SK-N-SH (cell line): ENCODE data around the gene SMU1. TPM values are rescaled to one million over a fixed set of nuclear protein-coding genes. Genes with fewer than 3 reads are reported as not detected.

ENCODE experiments used
- CTCF ChIA-PET: fragments of 300-600, 350-600 bp; formaldehyde crosslinking; extraction: SDS; loops from one replicate; lab custom pipeline; 2021; lab: Yijun Ruan, JAX
- POLR2A ChIA-PET: fragments of 350-600 bp; sonication (Branson Sonifier 250); formaldehyde crosslinking; extraction: SDS; loops from one replicate; lab custom pipeline; 2020; ENCODE audit warnings: antibody characterized with exemption, inconsistent platforms; lab: Yijun Ruan, JAX
- DNase-seq: peaks from one replicate; pipeline ENCODE4 v3.0.0; 2012
- H2AFZ ChIP-seq: fragments of 200-600 bp; sonication (generic); 2 replicates; pipeline ENCODE4 v1.8.1; 2016; ENCODE audit warnings: antibody characterized with exemption, mild to moderate bottlenecking, low read depth
- H3F3A ChIP-seq: fragments of 200-600 bp; sonication (generic); replicated peaks from 2 replicates; pipeline ENCODE3; 2016; ENCODE audit warnings: antibody characterized with exemption, mild to moderate bottlenecking; ENCODE audit not compliant: insufficient read depth
- H3K27ac ChIP-seq, 2 experiments: fragments of 200-500 bp in 1 of 2; fragments of 200-600 bp in 1 of 2; sonication (Bioruptor generic) in 1 of 2; sonication (generic), shearing (Covaris generic) in 1 of 2; 2 replicates each; pipeline versions ENCODE4 v1.5.1 to v1.6.1; 2014 to 2016; ENCODE audit warnings: low read depth in 2 of 2, inconsistent platforms in 1 of 2, low read length in 1 of 2, mild to moderate bottlenecking in 1 of 2, mixed read lengths in 1 of 2
- H3K27me3 ChIP-seq: fragments of 200-600 bp; sonication (generic), shearing (Covaris generic); 2 replicates; pipeline ENCODE4 v1.6.1; 2016; ENCODE audit warnings: mixed run types; ENCODE audit not compliant: insufficient read depth
- H3K36me3 ChIP-seq, 2 experiments: fragments of 200-500 bp in 1 of 2; fragments of 200-600 bp in 1 of 2; sonication (Bioruptor generic) in 1 of 2; sonication (generic) in 1 of 2; replicated peaks in 1 of 2; 2 replicates each; pipeline versions ENCODE3 to v1.5.1; 2014 to 2016; ENCODE audit warnings: low read length in 1 of 2, mild to moderate bottlenecking in 1 of 2; ENCODE audit not compliant: insufficient read depth in 2 of 2, control insufficient read depth in 1 of 2
- H3K4me1 ChIP-seq, 2 experiments: fragments of 200-500 bp in 1 of 2; fragments of 200-600 bp in 1 of 2; sonication (Bioruptor generic) in 1 of 2; sonication (generic), shearing (Covaris generic) in 1 of 2; 2 replicates each; pipeline versions ENCODE4 v1.5.1 to v1.6.1; 2014 to 2016; ENCODE audit warnings: low read depth in 1 of 2, low read length in 1 of 2, mixed run types in 1 of 2; ENCODE audit not compliant: insufficient read depth in 2 of 2, control insufficient read depth in 1 of 2
- H3K4me2 ChIP-seq: fragments of 200-600 bp; sonication (generic), shearing (Covaris generic); 2 replicates; pipeline ENCODE4 v1.6.1; 2017; ENCODE audit warnings: mixed run types
- H3K4me3 ChIP-seq, 2 experiments: fragments of 200-500 bp in 1 of 2; fragments of 200-600 bp in 1 of 2; sonication (Bioruptor generic) in 1 of 2; sonication (generic), shearing (Covaris generic) in 1 of 2; 2 replicates each; pipeline versions ENCODE4 v1.5.1 to v1.8.1; 2014 to 2016; ENCODE audit warnings: low read depth in 2 of 2, inconsistent platforms in 1 of 2, low read length in 1 of 2, mild to moderate bottlenecking in 1 of 2, mixed read lengths in 1 of 2, moderate library complexity in 1 of 2
- H3K79me2 ChIP-seq: fragments of 200-600 bp; sonication (generic); 2 replicates; pipeline ENCODE4 v1.8.1; 2017; ENCODE audit warnings: mild to moderate bottlenecking; ENCODE audit not compliant: insufficient read depth
- H3K9ac ChIP-seq: fragments of 200-600 bp; sonication (generic); 2 replicates; pipeline ENCODE4 v1.6.1; 2017; ENCODE audit warnings: mixed run types
- H3K9me2 ChIP-seq: fragments of 200-600 bp; sonication (generic); 2 replicates; pipeline ENCODE4 v1.6.1; 2017; ENCODE audit warnings: mixed run types
- H3K9me3 ChIP-seq: fragments of 200-600 bp; sonication (generic); 2 replicates; pipeline ENCODE4 v1.6.1; 2017; ENCODE audit warnings: mixed run types, mild to moderate bottlenecking, moderate library complexity
- H4K20me1 ChIP-seq: fragments of 200-600 bp; sonication (generic); 2 replicates; pipeline ENCODE4 v1.6.1; 2017; ENCODE audit warnings: mild to moderate bottlenecking, mixed run types; ENCODE audit not compliant: insufficient read depth
- ELF1 ChIP-seq: IDR thresholded peaks from 2 replicates; pipeline ENCODE4 v1.4.0; 2012
- FOSL2 ChIP-seq: IDR thresholded peaks from 2 replicates; pipeline ENCODE4 v1.4.0; 2012; ENCODE audit warnings: low read depth, mild to moderate bottlenecking, moderate library complexity, borderline replicate concordance
- GABPA ChIP-seq: IDR thresholded peaks from 2 replicates; pipeline ENCODE4 v1.4.0; 2012; ENCODE audit warnings: low read depth, mild to moderate bottlenecking
- JUND ChIP-seq: IDR thresholded peaks from 2 replicates; pipeline ENCODE4 v1.4.0; 2012
- MEF2A ChIP-seq: IDR thresholded peaks from 2 replicates; pipeline ENCODE4 v1.4.0; 2012; ENCODE audit warnings: low read depth, borderline replicate concordance
- NFIC ChIP-seq: IDR thresholded peaks from 2 replicates; pipeline ENCODE4 v1.4.0; 2012; ENCODE audit warnings: borderline replicate concordance
- PBX3 ChIP-seq: IDR thresholded peaks from 2 replicates; pipeline ENCODE4; 2012
- POLR2AphosphoS5 ChIP-seq: IDR thresholded peaks from 2 replicates; pipeline ENCODE4 v1.6.1; 2012; ENCODE audit warnings: low read depth, low read length
- RAD21 ChIP-seq: IDR thresholded peaks from 2 replicates; pipeline ENCODE4 v1.6.1; 2012; ENCODE audit warnings: mild to moderate bottlenecking, low read length
- RCOR1 ChIP-seq: fragments of 150-350 bp; IDR thresholded peaks from 2 replicates; pipeline ENCODE4 v1.6.1; 2017; ENCODE audit warnings: antibody characterized with exemption, low read length
- RXRA ChIP-seq: IDR thresholded peaks from 2 replicates; pipeline ENCODE4 v1.4.0; 2012; ENCODE audit warnings: low read depth, mild to moderate bottlenecking, borderline replicate concordance
- SIN3A ChIP-seq: IDR thresholded peaks from 2 replicates; pipeline ENCODE4 v1.6.1; 2012; ENCODE audit warnings: low read depth, mild to moderate bottlenecking, low read length, moderate library complexity, borderline replicate concordance
- SMC3 ChIP-seq: IDR thresholded peaks from 2 replicates; pipeline ENCODE4 v1.6.1; 2012; ENCODE audit warnings: low read depth, low read length, improper control_type of control experiment
- WGBS: methylation state at CpG from one replicate; pipeline ENCODE4 v1.1.6; 2017; ENCODE audit warnings: low lambda C conversion rate; 5-methylcytosine and 5-hydroxymethylcytosine counted together
- polyA plus RNA-seq, 3 experiments: library from polyadenylated mRNA; depleted of rRNA; stranded (reverse); fragments of >200 nt; gene quantifications; 2 replicates each; pipeline ENCODE4 v1.2.3, GENCODE V29; 2012
- TF ChIP-seq, protein P1 (sequence below): IDR thresholded peaks from 2 replicates; pipeline ENCODE4 v1.4.0; 2012; ENCODE audit warnings: low read depth, borderline replicate concordance
- TF ChIP-seq, protein P2 (sequence below): IDR thresholded peaks from 2 replicates; pipeline ENCODE4 v1.4.0; 2012; ENCODE audit warnings: low read depth

SMU1 gene
- polyA plus RNA-seq, 1 of the 3 experiments (the other 2 are of a cell fraction) = 9.8 TPM

GRCh38 chr9:33032292-33032691, 44.2 kb downstream of the SMU1 start:
- Histone ChIP-seq H3K9me3 (no peaks in the 10 kb centered on the region), H3F3A (peaks cover 20% of the 10 kb centered on the region), H2AFZ (no peak overlapping the region), H3K9me2 (no peaks in the 10 kb centered on the region), H3K4me2 (no peak overlapping the region), H3K36me3 (peaks cover 84 to 93% of the 10 kb centered on the region in 2 experiments), H3K4me3 (no peak overlapping the region), H3K27me3 (no peaks in the 10 kb centered on the region), H3K79me2 (peaks cover 91% of the 10 kb centered on the region), H3K27ac (no peak overlapping the region), H3K4me1 (peaks cover 8 to 18% of the 10 kb centered on the region in 2 experiments; a peak in 3 of 4 replicates), H3K9ac (no peak overlapping the region), H4K20me1 (peaks cover 61% of the 10 kb centered on the region)
- WGBS = 24% methylated on average over 1 of the region's 1 CpG
- no peak for TF ChIP-seq JUND
- no peak for TF ChIP-seq SMC3
- TF ChIP-seq NFIC = no peak
- no peak for TF ChIP-seq MEF2A
- TF ChIP-seq FOSL2 = no peak
- TF ChIP-seq ELF1 = no peak
- TF ChIP-seq SIN3A = no peak
- no peak for TF ChIP-seq RXRA
- no peak for TF ChIP-seq GABPA
- POLR2A ChIA-PET = no interaction called here
- CTCF ChIA-PET = no interaction called here
- DNase-seq = no peak

DNA sequence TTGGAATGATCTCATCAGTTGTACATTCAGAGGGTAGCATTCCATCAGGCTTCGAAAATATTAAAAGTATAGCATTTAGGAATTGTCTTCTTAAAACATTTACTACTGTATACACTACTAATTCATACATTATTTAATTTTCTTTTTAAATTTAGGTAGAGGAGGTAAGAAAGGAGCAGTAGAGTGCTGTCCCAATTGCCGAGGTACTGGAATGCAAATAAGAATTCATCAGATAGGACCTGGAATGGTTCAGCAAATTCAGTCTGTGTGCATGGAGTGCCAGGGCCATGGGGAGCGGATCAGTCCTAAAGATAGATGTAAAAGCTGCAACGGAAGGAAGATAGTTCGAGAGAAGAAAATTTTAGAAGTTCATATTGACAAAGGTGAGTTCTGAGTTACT, 46.2 kb downstream of the SMU1 start:
- Histone ChIP-seq H3K79me2 (peaks cover 98% of the 10 kb centered on the region), H3K9ac (no peak overlapping the region), H3K4me3 (no peak overlapping the region), H4K20me1 (peaks cover 78% of the 10 kb centered on the region), H3K36me3 (peaks cover 73 to 83% of the 10 kb centered on the region in 2 experiments), H3F3A (peaks cover 11% of the 10 kb centered on the region), H3K9me3 (no peaks in the 10 kb centered on the region), H3K9me2 (no peaks in the 10 kb centered on the region), H2AFZ (no peak overlapping the region), H3K4me2 (no peak overlapping the region), H3K27me3 (no peaks in the 10 kb centered on the region), H3K27ac (no peak overlapping the region), H3K4me1 (peaks cover 10 to 25% of the 10 kb centered on the region in 2 experiments; a peak in 3 of 4 replicates)
- POLR2A ChIA-PET = no interaction called here
- DNase-seq = no peak
- TF ChIP-seq, protein P1, sequence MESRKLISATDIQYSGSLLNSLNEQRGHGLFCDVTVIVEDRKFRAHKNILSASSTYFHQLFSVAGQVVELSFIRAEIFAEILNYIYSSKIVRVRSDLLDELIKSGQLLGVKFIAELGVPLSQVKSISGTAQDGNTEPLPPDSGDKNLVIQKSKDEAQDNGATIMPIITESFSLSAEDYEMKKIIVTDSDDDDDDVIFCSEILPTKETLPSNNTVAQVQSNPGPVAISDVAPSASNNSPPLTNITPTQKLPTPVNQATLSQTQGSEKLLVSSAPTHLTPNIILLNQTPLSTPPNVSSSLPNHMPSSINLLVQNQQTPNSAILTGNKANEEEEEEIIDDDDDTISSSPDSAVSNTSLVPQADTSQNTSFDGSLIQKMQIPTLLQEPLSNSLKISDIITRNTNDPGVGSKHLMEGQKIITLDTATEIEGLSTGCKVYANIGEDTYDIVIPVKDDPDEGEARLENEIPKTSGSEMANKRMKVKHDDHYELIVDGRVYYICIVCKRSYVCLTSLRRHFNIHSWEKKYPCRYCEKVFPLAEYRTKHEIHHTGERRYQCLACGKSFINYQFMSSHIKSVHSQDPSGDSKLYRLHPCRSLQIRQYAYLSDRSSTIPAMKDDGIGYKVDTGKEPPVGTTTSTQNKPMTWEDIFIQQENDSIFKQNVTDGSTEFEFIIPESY = no peak
- TF ChIP-seq POLR2AphosphoS5 = no peak
- no peak for TF ChIP-seq SIN3A
- TF ChIP-seq, protein P2, sequence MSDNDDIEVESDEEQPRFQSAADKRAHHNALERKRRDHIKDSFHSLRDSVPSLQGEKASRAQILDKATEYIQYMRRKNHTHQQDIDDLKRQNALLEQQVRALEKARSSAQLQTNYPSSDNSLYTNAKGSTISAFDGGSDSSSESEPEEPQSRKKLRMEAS = no peak
- no peak for TF ChIP-seq PBX3
- no peak for TF ChIP-seq SMC3
- no peak for TF ChIP-seq RAD21
- no peak for TF ChIP-seq RCOR1
- WGBS = 92% methylated on average over 5 of the region's 5 CpGs
- CTCF ChIA-PET = interaction anchor here (1.5 kb wide), 1 partner anchor 15 kb away, joined by 3 read pairs; no protein-coding TSS in a partner anchor
